K562 (cell line): Measurements from ENCODE around the gene GPR27. TPM values are rescaled to one million over a fixed set of nuclear protein-coding genes. Genes with fewer than 3 reads are reported as not detected.

Experiments
- ATAC-seq: fragments of 200-7000 bp; cut with Tn5 transposase; 3 replicates; pipeline ENCODE4 v1.9.1; 2020; ENCODE audit warnings: moderate library complexity
- BruUV-seq: library from RNA; stranded (reverse); fragments of 400-500 nt; replicated peaks from 2 replicates; lab custom pipeline; 2021; lab: Mats Ljungman, UMichigan
- CTCF ChIA-PET: fragments of 300-600 bp; formaldehyde crosslinking; extraction: SDS; loops from one replicate; lab custom pipeline; 2021; ENCODE audit warnings: low intra/inter-chr PET ratio; lab: Yijun Ruan, JAX
- POLR2A ChIA-PET: fragments of 300-600, 350-650 bp; sonication (Branson Sonifier 250); formaldehyde crosslinking; extraction: SDS; loops from one replicate; lab custom pipeline; 2021; ENCODE audit warnings: antibody characterized with exemption, inconsistent platforms; lab: Yijun Ruan, JAX
- DNase-seq, 4 experiments: peaks; one replicate each; pipeline versions ENCODE4 v3.0.0 to v3.0.0-alpha.2; 2011 to 2018; ENCODE audit warnings: low spot score in 3 of 4, mixed read lengths in 3 of 4; ENCODE audit errors: extremely low read depth in 1 of 4
- FAIRE-seq: peaks from 2 replicates; lab custom pipeline; 2011; peaks lifted over from hg19 to GRCh38; lab: Jason Lieb, UNC
- H2AFZ ChIP-seq: 2 replicates; pipeline ENCODE4 v1.6.0; 2011; ENCODE audit warnings: low read depth, low read length, control low read depth, inconsistent platforms
- H3K27ac ChIP-seq: fragments of 200-600 bp; 3 replicates; pipeline ENCODE4 v1.8.0; 2011; ENCODE audit warnings: low read depth, mild to moderate bottlenecking, control low read depth, inconsistent platforms, low read length, moderate library complexity, mixed read lengths; ENCODE audit errors: extremely low read depth
- H3K27me3 ChIP-seq, 2 experiments: fragments of 300-600 bp in 1 of 2; 2 replicates in 1 of 2; 3 replicates in 1 of 2; pipeline versions ENCODE4 v1.6.0 to v1.8.0; 2011; ENCODE audit warnings: inconsistent platforms in 2 of 2, low read length in 2 of 2, mild to moderate bottlenecking in 1 of 2, mixed read lengths in 1 of 2, moderate library complexity in 1 of 2; ENCODE audit not compliant: control insufficient read depth in 2 of 2, insufficient read depth in 2 of 2
- H3K36me3 ChIP-seq: fragments of 300-600 bp; 3 replicates; pipeline ENCODE4 v1.8.0; 2011; ENCODE audit warnings: mild to moderate bottlenecking, low read length, inconsistent platforms; ENCODE audit not compliant: control insufficient read depth, insufficient read depth
- H3K4me1 ChIP-seq, 2 experiments: fragments of 200-600 bp in 1 of 2; replicated peaks in 1 of 2; 2 replicates in 1 of 2; 3 replicates in 1 of 2; pipeline versions ENCODE4 v1.5.1 to v1.8.0; 2011; ENCODE audit warnings: inconsistent platforms in 2 of 2, low read length in 2 of 2, mild to moderate bottlenecking in 1 of 2, mixed read lengths in 1 of 2, moderate library complexity in 1 of 2; ENCODE audit not compliant: control insufficient read depth in 2 of 2, insufficient read depth in 2 of 2
- H3K4me2 ChIP-seq: 2 replicates; pipeline ENCODE4 v1.6.1; 2011; ENCODE audit warnings: low read length, control low read depth, inconsistent platforms, mixed read lengths; ENCODE audit not compliant: insufficient read depth
- H3K4me3 ChIP-seq: fragments of 200-600 bp; sonication (generic), shearing (Covaris generic); 2 replicates; pipeline ENCODE4 v1.5.1; 2016; ENCODE audit warnings: control low read depth, inconsistent platforms
- H3K79me2 ChIP-seq: fragments of 200-600 bp; 3 replicates; pipeline ENCODE4 v1.8.0; 2011; ENCODE audit warnings: low read length, inconsistent platforms; ENCODE audit not compliant: control insufficient read depth, insufficient read depth
- H3K9ac ChIP-seq, 2 experiments: 2 replicates each; pipeline versions ENCODE4 v1.6.0 to v1.6.1; 2011; ENCODE audit warnings: low read depth in 2 of 2, low read length in 2 of 2, control low read depth in 1 of 2, inconsistent platforms in 1 of 2, mild to moderate bottlenecking in 1 of 2, mixed read lengths in 1 of 2; ENCODE audit not compliant: insufficient read depth in 1 of 2
- H3K9me1 ChIP-seq: one replicate; pipeline ENCODE4 v1.6.0; 2011; ENCODE audit warnings: inconsistent platforms, mild to moderate bottlenecking, low read length, moderate library complexity; ENCODE audit not compliant: control insufficient read depth, insufficient read depth
- H3K9me3 ChIP-seq: replicated peaks from 2 replicates; pipeline ENCODE4 v1.5.1; 2011; ENCODE audit warnings: low read depth, low read length, inconsistent platforms; ENCODE audit not compliant: control insufficient read depth, insufficient read depth
- H4K20me1 ChIP-seq: replicated peaks from 2 replicates; pipeline ENCODE4 v1.6.1; 2011; ENCODE audit warnings: low read length, inconsistent platforms, mixed read lengths; ENCODE audit not compliant: control insufficient read depth, insufficient read depth
- CHCHD3 ChIP-seq: fragments of 250-450 bp; sonication (Bioruptor Pico); IDR thresholded peaks from 2 replicates; pipeline ENCODE4 v2.1.2; 2022; ENCODE audit warnings: mild to moderate bottlenecking
- ESRRB ChIP-seq: fragments of 250-450 bp; sonication (Bioruptor Pico); IDR thresholded peaks from 2 replicates; pipeline ENCODE4 v1.5.0; 2020; ENCODE audit warnings: mild to moderate bottlenecking, moderate library complexity, borderline replicate concordance
- ETV5 ChIP-seq: sonication (generic); formaldehyde crosslinking; IDR thresholded peaks from 2 replicates; pipeline ENCODE4 v1.4.0; 2020; ENCODE audit warnings: low read depth, mild to moderate bottlenecking, missing genetic modification reagents
- LCOR ChIP-seq: sonication (generic); formaldehyde crosslinking; IDR thresholded peaks from 2 replicates; pipeline ENCODE4 v1.8.0; 2022; ENCODE audit warnings: mild to moderate bottlenecking, missing genetic modification reagents
- MYC ChIP-seq, 2 experiments: fragments of 250-450 bp in 1 of 2; sonication (Bioruptor Pico) in 1 of 2; IDR thresholded peaks; 2 replicates each; pipeline versions ENCODE4 v1.5.1 to v1.6.1; 2012 to 2021; ENCODE audit warnings: low read depth in 2 of 2, borderline replicate concordance in 1 of 2, improper control_type of control experiment in 1 of 2, low read length in 1 of 2, mild to moderate bottlenecking in 1 of 2, moderate library complexity in 1 of 2
- SP1 ChIP-seq: sonication (generic); formaldehyde crosslinking; IDR thresholded peaks from 2 replicates; pipeline ENCODE4 v1.8.1; 2022; ENCODE audit warnings: mild to moderate bottlenecking, missing genetic modification reagents
- ZKSCAN1 ChIP-seq: fragments of 150-350 bp; IDR thresholded peaks from 2 replicates; pipeline ENCODE4 v1.6.1; 2016; ENCODE audit warnings: low read depth, low read length
- ZKSCAN8 ChIP-seq: fragments of 200-800 bp; sonication (Bioruptor generic); IDR thresholded peaks from 2 replicates; pipeline ENCODE4 v1.6.1; 2016; ENCODE audit warnings: missing genetic modification characterization, missing compliant biosample characterization
- ZNF76 ChIP-seq: fragments of 250-450 bp; sonication (Bioruptor Pico); IDR thresholded peaks from 2 replicates; pipeline ENCODE4 v1.4.0; 2020; ENCODE audit warnings: mild to moderate bottlenecking, moderate library complexity, borderline replicate concordance
- WGBS: fragments of 100-300 bp; shearing (Covaris generic); methylation state at CpG from one replicate; pipeline ENCODE4 v1.1.6; 2016; ENCODE audit warnings: low coverage, mixed read lengths; ENCODE audit not compliant: insufficient coverage; ENCODE audit errors: missing lambda C conversion rate; 5-methylcytosine and 5-hydroxymethylcytosine counted together
- in situ Hi-C: fragments of 300-500 bp; cut with MboI; formaldehyde crosslinking; loops from 4 replicates; pipeline ENCODE4 v1.15.0; 2018; ENCODE audit warnings: inconsistent platforms, mixed read lengths
- intact Hi-C: fragments of 100-400 bp; cut with micrococcal nuclease; formaldehyde crosslinking; loops from 2 replicates; pipeline ENCODE4 v1.14.2; 2022
- polyA plus RNA-seq, 8 experiments: library from polyadenylated mRNA; depleted of rRNA in 4 of 8; stranded (reverse) in 5 of 8; unstranded in 3 of 8; fragments of >200 nt; fragmentation: Nextera tagmentation in 2 of 8; fragmentation: Illumina TruSeq in 1 of 8; extraction: Ambion mirVana in 2 of 8; extraction: Trizol in 1 of 8; gene quantifications; 2 replicates each; pipeline versions ENCODE4 v1.2.1 to v1.2.3, GENCODE V29; 2011 to 2014; ENCODE audit warnings: inconsistent platforms in 1 of 8, missing spikeins in 1 of 8
- total RNA-seq, 7 experiments: library from RNA; depleted of rRNA in 6 of 7; stranded (reverse); fragments of >200 nt in 6 of 7; fragmentation: Illumina TruSeq in 2 of 7; extraction: Trizol in 2 of 7; gene quantifications; 2 replicates each; pipeline versions ENCODE4 v1.2.1 to v1.2.3, GENCODE V29; 2011 to 2021; ENCODE audit warnings: low replicate concordance in 1 of 7

GPR27 gene
- total and polyA plus RNA-seq, 9 of the 15 experiments (the other 6 are each of a cell fraction or from before 2014, with no cell fraction given) = not detected

DNA sequence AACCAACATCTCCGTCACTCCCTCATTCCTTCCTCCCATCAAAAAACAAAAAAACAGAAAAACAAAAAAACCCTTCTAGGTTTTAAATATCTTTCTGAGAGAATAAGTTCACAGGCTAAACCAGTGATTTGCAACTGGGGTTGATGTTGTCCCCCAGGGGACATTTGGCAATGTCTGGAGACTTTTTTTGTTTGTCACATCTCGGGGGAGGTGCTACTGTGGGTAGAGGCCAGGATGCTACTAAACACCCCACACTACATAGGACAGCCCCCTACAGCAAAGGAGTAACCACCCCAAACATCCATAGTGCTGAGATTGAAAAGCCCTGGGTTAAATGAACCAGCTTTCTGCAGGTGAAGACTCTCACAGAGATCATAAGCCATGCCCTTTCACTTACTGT lies 48.3 kb downstream of the GPR27 start (continued):
- TF ChIP-seq ETV5 (CRISPR knock-in tag) = no peak
- no peak for TF ChIP-seq LCOR (CRISPR knock-in tag)

DNA sequence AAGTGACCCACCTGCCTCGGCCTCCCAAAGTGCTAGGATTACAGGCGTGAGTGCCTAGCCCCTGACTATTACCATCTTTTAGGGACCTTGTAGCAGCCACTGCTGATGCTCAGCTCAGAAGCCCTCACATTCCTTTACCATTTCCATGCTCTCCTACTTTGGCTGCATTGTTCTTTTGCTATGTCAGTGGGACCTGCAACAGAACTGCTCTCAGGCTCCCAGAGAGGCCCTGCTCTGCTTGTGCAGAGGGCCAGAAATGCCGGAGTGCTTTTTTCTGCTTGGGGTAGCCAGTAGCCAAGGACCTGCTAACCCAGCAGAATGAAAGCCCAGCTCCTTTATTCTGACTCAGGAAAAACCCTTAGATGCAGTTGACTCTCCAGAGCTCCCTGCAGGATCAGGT lies 49.6 kb downstream of the GPR27 start:
- H3K4me1 ChIP-seq = no peaks in the 10 kb centered on the region; a peak in 1 of 5 replicates
- intact Hi-C loops = no loop called here
- no peak for TF ChIP-seq ZKSCAN1
- no peak for TF ChIP-seq SP1 (CRISPR knock-in tag)
- no peak for TF ChIP-seq MYC (IDR thresholded peaks at IDR 0.05; ENCODE audit: low read depth, low read length)
- TF ChIP-seq MYC (CRISPR knock-in tag; IDR thresholded peaks at IDR 0.05; ENCODE audit: borderline replicate concordance, low read depth) = no peak
- no peak for TF ChIP-seq ESRRB (CRISPR knock-in tag)
- no peak for TF ChIP-seq ZKSCAN8
- TF ChIP-seq ZNF76 (CRISPR knock-in tag) = no peak
- TF ChIP-seq CHCHD3 (CRISPR knock-in tag) = no peak
- in situ Hi-C loops = no loop called here
- POLR2A ChIA-PET = interaction anchor here (0.6 kb wide), 1 partner anchor 534 kb away, joined by 3 read pairs; no protein-coding TSS in a partner anchor
- no peaks in the 10 kb centered on the region for H3K9me3 ChIP-seq
- no peak overlapping the region for H3K4me2 ChIP-seq
- FAIRE-seq (no peak), DNase-seq (no peak), ATAC-seq (no peak)
- no peak overlapping the region for H2AFZ ChIP-seq
- no peaks in the 10 kb centered on the region for H3K9me1 ChIP-seq
- no peaks in the 10 kb centered on the region for H4K20me1 ChIP-seq
- H3K4me3 ChIP-seq = no peak overlapping the region
- WGBS = 17% methylated on average over 1 of the region's 3 CpGs
- BruUV-seq = no TSS peak
- H3K36me3 ChIP-seq = no peaks in the 10 kb centered on the region
- CTCF ChIA-PET = no interaction called here
- H3K27me3 ChIP-seq = peaks cover 0 to 5% of the 10 kb centered on the region in 2 experiments; a peak in 1 of 5 replicates
- H3K9ac ChIP-seq = no peak overlapping the region
- no peaks in the 10 kb centered on the region for H3K79me2 ChIP-seq
- no peak overlapping the region for H3K27ac ChIP-seq
